Uterus (tissue), 4 donors: ENCODE data around the gene MCTP1. TPM values are rescaled to one million over a fixed set of nuclear protein-coding genes. Genes with fewer than 3 reads are reported as not detected.

Experiments
- DNase-seq, 2 donors: peaks; one replicate each; pipeline ENCODE4 v3.0.0-alpha.2; 2019 to 2020
- H3K27ac ChIP-seq, 2 donors: fragments of 200-600 bp; sonication (generic); 1 replicate in 1 of 2; 2 replicates in 1 of 2; pipeline ENCODE4 v1.5.1; 2016 to 2018
- H3K27me3 ChIP-seq, 2 donors: fragments of 200-600 bp; sonication (generic); one replicate each; pipeline ENCODE4 v1.5.1; 2018 to 2019; ENCODE audit warnings: control low read depth in 1 of 2
- H3K36me3 ChIP-seq, 2 donors: fragments of 200-600 bp; sonication (generic); one replicate each; pipeline ENCODE4 v1.5.1; 2019; ENCODE audit warnings: control low read depth in 1 of 2
- H3K4me1 ChIP-seq, 2 donors: fragments of 200-600 bp; sonication (generic); one replicate each; pipeline ENCODE4 v1.5.1; 2018 to 2019; ENCODE audit warnings: control low read depth in 1 of 2
- H3K4me3 ChIP-seq, 2 donors: fragments of 200-600 bp; sonication (generic); 1 replicate in 1 of 2; 2 replicates in 1 of 2; pipeline ENCODE4 v1.5.1; 2018 to 2019; ENCODE audit warnings: mild to moderate bottlenecking in 1 of 2
- H3K9me3 ChIP-seq, 2 donors: fragments of 200-600 bp; sonication (generic); one replicate each; pipeline ENCODE4 v1.5.1; 2019; ENCODE audit warnings: control low read depth in 1 of 2
- POLR2A ChIP-seq, 2 donors: fragments of 450-650 bp; IDR thresholded peaks; one replicate each; pipeline ENCODE4 v1.6.1; 2016; ENCODE audit warnings: antibody characterized with exemption in 2 of 2, mild to moderate bottlenecking in 1 of 2, moderate library complexity in 1 of 2
- intact Hi-C: fragments of 100-400 bp; cut with DNase I; formaldehyde crosslinking; loops from one replicate; pipeline ENCODE4 v1.15.1; 2023; ENCODE audit warnings: low total_unique reads
- total RNA-seq, 4 donors: library from RNA; depleted of rRNA in 3 of 4; stranded (reverse); fragments of >200 nt in 3 of 4; gene quantifications; one replicate each; pipeline versions ENCODE4 v1.1.0 to v1.2.4, GENCODE V29; 2014 to 2023
- TF ChIP-seq, protein P1 (sequence below), 4 experiments: fragments of 200-600 bp in 2 of 4; fragments of 450-650 bp in 2 of 4; sonication (generic) in 2 of 4; IDR thresholded peaks; one replicate each; pipeline ENCODE4 v1.5.1; 2016 to 2019; ENCODE audit warnings: antibody characterized with exemption in 4 of 4, mild to moderate bottlenecking in 2 of 4, moderate library complexity in 1 of 4
- donor health status: DM: yes; HTN: yes; CAD: no.

The MCTP1 gene
- total RNA-seq, 4 donors from 2014 or later, result 25.3 to 114 (median 27.6) TPM

DNA sequence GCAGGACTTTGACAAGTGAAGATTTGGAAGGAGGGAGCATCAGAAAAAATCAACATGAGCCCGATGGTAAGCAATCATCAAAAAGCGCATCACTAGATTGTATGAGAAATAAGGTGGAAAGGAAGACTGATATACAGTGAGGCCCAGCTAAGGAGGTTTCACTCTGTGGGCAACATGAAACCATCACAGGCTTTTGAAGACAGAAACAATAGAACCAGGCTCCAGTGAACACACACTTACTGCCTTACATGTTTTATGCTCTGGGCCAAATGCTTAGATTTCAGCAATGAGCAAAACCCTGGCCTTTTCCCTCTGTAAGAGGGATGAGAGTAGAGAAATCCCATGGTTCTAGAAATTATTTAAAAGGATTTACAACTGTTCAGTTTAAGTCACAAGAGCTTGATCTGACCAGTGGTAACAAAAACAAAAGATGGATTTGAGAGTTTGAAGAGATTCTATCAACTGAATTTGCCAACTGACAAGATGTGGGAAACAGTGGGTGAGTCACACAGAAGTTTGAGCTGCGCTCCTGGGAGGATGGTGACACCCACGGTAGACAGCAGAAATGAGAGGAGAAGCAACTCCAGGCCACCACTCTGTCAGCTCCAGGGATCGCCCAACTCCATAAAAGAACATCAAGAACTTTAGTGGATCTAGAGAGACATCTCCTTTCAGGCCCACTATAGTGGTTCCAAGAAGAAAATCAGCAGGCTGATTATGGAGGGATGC is 261.8 kb downstream of the MCTP1 start:
- DNase-seq, result no peak
- H3K4me3 ChIP-seq, result no peak overlapping the region
- no peak for TF ChIP-seq POLR2A (IDR thresholded peaks at IDR 0.05)
- TF ChIP-seq, protein P1, sequence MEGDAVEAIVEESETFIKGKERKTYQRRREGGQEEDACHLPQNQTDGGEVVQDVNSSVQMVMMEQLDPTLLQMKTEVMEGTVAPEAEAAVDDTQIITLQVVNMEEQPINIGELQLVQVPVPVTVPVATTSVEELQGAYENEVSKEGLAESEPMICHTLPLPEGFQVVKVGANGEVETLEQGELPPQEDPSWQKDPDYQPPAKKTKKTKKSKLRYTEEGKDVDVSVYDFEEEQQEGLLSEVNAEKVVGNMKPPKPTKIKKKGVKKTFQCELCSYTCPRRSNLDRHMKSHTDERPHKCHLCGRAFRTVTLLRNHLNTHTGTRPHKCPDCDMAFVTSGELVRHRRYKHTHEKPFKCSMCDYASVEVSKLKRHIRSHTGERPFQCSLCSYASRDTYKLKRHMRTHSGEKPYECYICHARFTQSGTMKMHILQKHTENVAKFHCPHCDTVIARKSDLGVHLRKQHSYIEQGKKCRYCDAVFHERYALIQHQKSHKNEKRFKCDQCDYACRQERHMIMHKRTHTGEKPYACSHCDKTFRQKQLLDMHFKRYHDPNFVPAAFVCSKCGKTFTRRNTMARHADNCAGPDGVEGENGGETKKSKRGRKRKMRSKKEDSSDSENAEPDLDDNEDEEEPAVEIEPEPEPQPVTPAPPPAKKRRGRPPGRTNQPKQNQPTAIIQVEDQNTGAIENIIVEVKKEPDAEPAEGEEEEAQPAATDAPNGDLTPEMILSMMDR (IDR thresholded peaks at IDR 0.05), result no peak
- intact Hi-C loops, result no loop called here
- H3K4me1 ChIP-seq, result no peaks in the 10 kb centered on the region
- no peaks in the 10 kb centered on the region for H3K9me3 ChIP-seq
- H3K36me3 ChIP-seq, result no peaks in the 10 kb centered on the region
- H3K27ac ChIP-seq, result no peak overlapping the region
- no peaks in the 10 kb centered on the region for H3K27me3 ChIP-seq

- no peak for DNase-seq
- Histone ChIP-seq H3K4me3 (no peak overlapping the region), H3K9me3 (no peaks in the 10 kb centered on the region), H3K27ac (no peak overlapping the region), H3K27me3 (no peaks in the 10 kb centered on the region), H3K36me3 (no peaks in the 10 kb centered on the region), H3K4me1 (no peaks in the 10 kb centered on the region)
- intact Hi-C loops, result no loop called here
- TF ChIP-seq POLR2A (IDR thresholded peaks at IDR 0.05), result no peak
- TF ChIP-seq, protein P1 (IDR thresholded peaks at IDR 0.05), result no peak
Observed at GRCh38 chr5:95020345-95020744, 264.5 kb downstream of the MCTP1 start.

DNA sequence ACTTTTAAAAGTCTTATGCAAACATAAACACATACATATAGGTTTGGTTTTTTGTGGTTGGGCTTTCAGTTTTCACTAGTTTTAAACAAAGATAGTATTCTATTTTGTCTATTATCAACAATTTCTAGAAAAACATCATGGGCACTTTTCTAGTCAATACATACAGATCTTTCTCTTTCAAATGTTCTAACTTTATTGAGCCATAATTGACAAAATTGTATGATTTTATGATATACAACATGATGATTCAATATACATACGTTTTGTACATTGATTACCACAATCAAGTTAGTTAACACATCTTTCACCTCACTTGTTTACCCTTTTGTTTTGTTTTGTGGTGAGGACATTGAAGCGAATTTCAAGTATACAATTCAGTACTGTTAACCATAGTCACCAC is 265.9 kb downstream of the MCTP1 start:
- TF ChIP-seq, protein P1 (IDR thresholded peaks at IDR 0.05), result no peak
- TF ChIP-seq POLR2A (IDR thresholded peaks at IDR 0.05), result no peak
- DNase-seq, result no peak
- no peaks in the 10 kb centered on the region for H3K4me1 ChIP-seq
- no peaks in the 10 kb centered on the region for H3K36me3 ChIP-seq
- intact Hi-C loops, result no loop called here
- H3K27ac ChIP-seq, result no peak overlapping the region
- H3K27me3 ChIP-seq, result no peaks in the 10 kb centered on the region
- H3K4me3 ChIP-seq, result no peak overlapping the region
- no peaks in the 10 kb centered on the region for H3K9me3 ChIP-seq

DNA sequence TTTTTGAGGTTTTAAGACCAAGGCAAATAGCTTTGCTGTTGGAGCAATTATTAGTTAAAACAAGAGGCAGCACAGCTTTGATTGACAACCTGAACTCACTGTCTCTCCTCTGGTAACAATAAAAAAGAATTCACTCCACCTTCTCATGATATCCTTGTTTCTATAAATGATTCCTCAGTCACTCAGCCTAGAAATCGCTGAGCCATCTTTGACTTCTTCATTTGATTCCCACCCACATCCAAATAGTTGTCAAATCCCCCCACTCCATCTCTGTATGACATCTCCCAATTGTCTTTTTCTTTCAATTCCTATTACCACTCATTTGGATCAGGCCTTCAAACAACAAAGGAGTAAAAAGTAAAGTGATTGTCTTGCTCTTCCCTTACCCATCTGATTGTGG is 266.4 kb downstream of the MCTP1 start:
- intact Hi-C loops, result no loop called here
- no peak for DNase-seq
- Histone ChIP-seq H3K27me3 (no peaks in the 10 kb centered on the region), H3K36me3 (no peaks in the 10 kb centered on the region), H3K27ac (no peak overlapping the region), H3K4me1 (no peaks in the 10 kb centered on the region), H3K4me3 (no peak overlapping the region), H3K9me3 (no peaks in the 10 kb centered on the region)
- TF ChIP-seq, protein P1 (IDR thresholded peaks at IDR 0.05), result no peak
- TF ChIP-seq POLR2A (IDR thresholded peaks at IDR 0.05), result no peak

DNA sequence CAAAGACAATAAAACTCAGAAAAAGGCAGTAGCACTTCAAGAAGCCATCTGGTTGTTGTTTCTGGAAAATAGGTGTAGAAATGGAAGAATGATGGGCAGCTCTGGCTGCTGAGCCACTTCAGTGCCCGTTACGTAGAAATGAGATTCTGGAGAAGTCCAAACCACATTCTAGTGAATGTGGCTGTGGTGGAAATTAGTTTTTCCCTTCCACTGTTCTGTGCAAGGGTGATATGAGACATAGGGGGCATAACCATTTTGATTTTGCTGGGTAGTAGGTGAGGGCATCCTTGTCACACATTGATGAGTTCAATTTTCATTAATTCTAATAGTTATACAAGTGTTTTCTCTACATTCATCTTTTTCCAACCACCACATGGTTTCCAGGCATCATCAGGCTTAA is 275.1 kb downstream of the MCTP1 start:
- Histone ChIP-seq H3K4me3 (no peak overlapping the region), H3K9me3 (no peaks in the 10 kb centered on the region), H3K27me3 (no peaks in the 10 kb centered on the region), H3K4me1 (no peaks in the 10 kb centered on the region), H3K36me3 (no peaks in the 10 kb centered on the region), H3K27ac (no peak overlapping the region)
- DNase-seq, result no peak
- intact Hi-C loops, result no loop called here
- no peak for TF ChIP-seq POLR2A (IDR thresholded peaks at IDR 0.05)
- TF ChIP-seq, protein P1 (IDR thresholded peaks at IDR 0.05), result no peak
